Kidney (tissue), 14 donors: Measurements from ENCODE around the gene MBD3. TPM values are rescaled to one million over a fixed set of nuclear protein-coding genes. Genes with fewer than 3 reads are reported as not detected.

Experiments
- DNase-seq, 5 donors: peaks; one replicate each; pipeline ENCODE4 v3.0.0-alpha.2; 2013 to 2020
- FAIRE-seq: peaks from 2 replicates; lab custom pipeline; 2012; peaks lifted over from hg19 to GRCh38; lab: Jason Lieb, UNC
- H3K27ac ChIP-seq, 2 donors: one replicate each; pipeline ENCODE4 v1.7.0; 2013; ENCODE audit warnings: low read depth in 2 of 2, low read length in 2 of 2, inconsistent platforms in 1 of 2
- H3K27me3 ChIP-seq: one replicate; pipeline ENCODE4 v1.7.1; 2013; ENCODE audit warnings: low read length, inconsistent platforms; ENCODE audit not compliant: control insufficient read depth, insufficient read depth
- H3K36me3 ChIP-seq, 3 donors: one replicate each; pipeline versions ENCODE4 v1.7.0 to v1.7.1; 2013; ENCODE audit warnings: low read length in 3 of 3, control low read depth in 1 of 3, inconsistent platforms in 1 of 3; ENCODE audit not compliant: insufficient read depth in 3 of 3, control insufficient read depth in 2 of 3
- H3K4me1 ChIP-seq, 3 donors: one replicate each; pipeline versions ENCODE4 v1.7.0 to v1.7.1; 2013; ENCODE audit warnings: low read length in 3 of 3, inconsistent platforms in 1 of 3, low read depth in 1 of 3; ENCODE audit not compliant: control insufficient read depth in 2 of 3, insufficient read depth in 2 of 3
- H3K4me3 ChIP-seq, 3 donors: one replicate each; pipeline versions ENCODE4 v1.7.0 to v1.8.1; 2013; ENCODE audit warnings: low read length in 3 of 3, control low read depth in 1 of 3, inconsistent platforms in 1 of 3
- H3K9ac ChIP-seq, 3 donors: one replicate each; pipeline versions ENCODE4 v1.7.0 to v1.7.1; 2013; ENCODE audit warnings: low read length in 3 of 3, control low read depth in 1 of 3, inconsistent platforms in 1 of 3
- H3K9me3 ChIP-seq, 3 donors: one replicate each; pipeline versions ENCODE4 v1.7.0 to v1.7.1; 2013; ENCODE audit warnings: low read length in 3 of 3, control low read depth in 1 of 3, inconsistent platforms in 1 of 3; ENCODE audit not compliant: control insufficient read depth in 2 of 3, insufficient read depth in 1 of 3
- intact Hi-C: fragments of 100-400 bp; cut with DNase I; formaldehyde crosslinking; loops from one replicate; pipeline ENCODE4 v1.11.1; 2022
- polyA plus RNA-seq: library from polyadenylated mRNA; stranded (reverse); fragments of 350-450 nt; fragmentation: Illumina TruSeq; extraction: RNeasy Lipid Tissue Mini Kit (QIAGEN cat#74804); gene quantifications from one replicate; pipeline ENCODE4 v1.2.3, GENCODE V29; 2014; ENCODE audit warnings: low read depth, low replicate concordance; ENCODE audit not compliant: insufficient read depth
- total RNA-seq: library from RNA; stranded (reverse); fragmentation: NEBNext Ultra II Directional; extraction: Animal tissue kit (Norgen Biotek cat#: 25700); gene quantifications from one replicate; pipeline ENCODE4 v1.2.1, GENCODE V29; 2021
- TF ChIP-seq, protein P1 (sequence below): IDR thresholded peaks from 3 replicates; pipeline ENCODE4 v1.5.1; 2012; ENCODE audit warnings: mild to moderate bottlenecking, moderate library complexity, borderline replicate concordance; ENCODE audit not compliant: insufficient read depth; ENCODE audit errors: extremely low read depth
- donor health status: control.
- donor health status: control.
- donor health status: control.
- donor health status: control.
- donor health status: control.
- donor health status: DM: yes; HTN: yes; CAD: no.
- donor health status: Normal renal cell carcinoma (clear cell type).

Gene MBD3
- total and polyA plus RNA-seq, 2 donors from 2014 or later: 62.5 to 76.1 TPM

DNA sequence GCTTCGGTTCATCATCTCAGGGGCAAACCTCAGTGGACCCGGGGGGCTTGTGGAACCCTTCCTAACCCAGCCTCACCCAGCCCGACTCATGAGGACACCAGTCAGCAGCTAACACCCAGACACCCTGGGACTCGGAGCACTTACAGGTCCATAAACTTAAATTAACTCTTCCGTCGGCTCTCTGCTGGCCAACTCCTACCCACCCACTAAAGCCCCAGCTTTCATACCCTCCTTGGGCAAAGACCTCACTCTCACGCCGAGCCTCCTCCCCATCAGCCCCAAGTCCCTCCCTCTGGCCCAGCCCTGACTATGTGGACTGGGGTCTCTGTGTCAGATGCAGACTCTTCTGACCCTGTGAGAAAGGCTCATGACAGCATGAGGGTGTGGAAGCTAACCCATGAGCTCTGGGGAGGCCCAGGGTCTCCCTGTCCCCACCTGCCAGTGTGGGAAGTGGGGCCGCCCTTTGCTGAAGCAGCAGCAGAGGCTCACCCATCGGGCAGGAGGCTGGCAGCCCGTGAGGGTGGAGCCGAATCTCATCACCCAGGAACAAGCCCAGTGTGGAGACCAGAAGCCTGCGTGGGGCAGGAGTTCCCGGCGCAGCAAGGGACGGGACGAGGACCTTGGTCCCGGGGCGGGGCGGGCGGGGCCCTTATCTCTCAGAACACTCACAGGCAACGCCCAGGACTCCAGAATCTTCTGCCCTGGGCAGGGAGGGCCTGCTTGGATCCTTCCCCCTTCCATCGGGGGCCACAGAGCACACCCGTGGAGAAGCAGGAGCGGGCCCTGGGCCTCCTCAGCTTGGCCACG, 40.0 kb upstream of the MBD3 start:
- H3K4me3 ChIP-seq: no peak overlapping the region
- no peaks in the 10 kb centered on the region for H3K27me3 ChIP-seq
- FAIRE-seq: no peak
- H3K4me1 ChIP-seq: no peaks in the 10 kb centered on the region
- H3K9ac ChIP-seq: no peak overlapping the region
- TF ChIP-seq, protein P1, sequence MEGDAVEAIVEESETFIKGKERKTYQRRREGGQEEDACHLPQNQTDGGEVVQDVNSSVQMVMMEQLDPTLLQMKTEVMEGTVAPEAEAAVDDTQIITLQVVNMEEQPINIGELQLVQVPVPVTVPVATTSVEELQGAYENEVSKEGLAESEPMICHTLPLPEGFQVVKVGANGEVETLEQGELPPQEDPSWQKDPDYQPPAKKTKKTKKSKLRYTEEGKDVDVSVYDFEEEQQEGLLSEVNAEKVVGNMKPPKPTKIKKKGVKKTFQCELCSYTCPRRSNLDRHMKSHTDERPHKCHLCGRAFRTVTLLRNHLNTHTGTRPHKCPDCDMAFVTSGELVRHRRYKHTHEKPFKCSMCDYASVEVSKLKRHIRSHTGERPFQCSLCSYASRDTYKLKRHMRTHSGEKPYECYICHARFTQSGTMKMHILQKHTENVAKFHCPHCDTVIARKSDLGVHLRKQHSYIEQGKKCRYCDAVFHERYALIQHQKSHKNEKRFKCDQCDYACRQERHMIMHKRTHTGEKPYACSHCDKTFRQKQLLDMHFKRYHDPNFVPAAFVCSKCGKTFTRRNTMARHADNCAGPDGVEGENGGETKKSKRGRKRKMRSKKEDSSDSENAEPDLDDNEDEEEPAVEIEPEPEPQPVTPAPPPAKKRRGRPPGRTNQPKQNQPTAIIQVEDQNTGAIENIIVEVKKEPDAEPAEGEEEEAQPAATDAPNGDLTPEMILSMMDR: no peak
- peaks cover 0 to 3% (median 0%) of the 10 kb centered on the region in 3 donors for H3K36me3 ChIP-seq
- intact Hi-C loops: no loop called here
- no peak for DNase-seq
- no peak overlapping the region for H3K27ac ChIP-seq
- no peaks in the 10 kb centered on the region for H3K9me3 ChIP-seq

DNA sequence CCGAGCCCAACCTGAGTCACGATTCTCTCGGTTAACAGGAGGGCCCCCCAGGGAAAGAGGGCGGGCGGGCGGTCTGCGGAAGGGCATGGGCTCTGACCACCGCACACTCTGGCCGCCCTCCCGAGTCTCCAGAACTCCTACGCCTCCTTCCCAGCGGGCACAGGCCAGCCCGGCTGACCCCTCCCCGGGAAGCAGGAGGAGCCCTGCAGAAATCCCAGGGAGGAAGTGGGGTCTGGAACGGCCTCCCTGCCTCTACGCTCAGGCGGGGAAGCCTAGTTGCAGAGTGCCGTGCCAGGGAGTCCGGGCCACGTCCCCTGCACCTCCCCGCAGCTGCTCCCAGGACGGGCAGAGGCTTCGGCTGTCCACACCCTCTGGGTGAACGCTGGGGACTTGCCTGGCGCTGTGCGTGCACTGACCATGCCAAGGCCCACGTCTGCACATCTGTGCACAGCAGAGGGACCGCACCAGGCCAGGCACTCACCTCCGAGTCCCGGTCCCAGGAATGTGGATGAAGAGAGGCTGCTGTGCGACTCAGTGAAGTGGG, 39.0 kb upstream of the MBD3 start:
- TF ChIP-seq, protein P1: no peak
- Histone ChIP-seq H3K27ac (no peak overlapping the region), H3K9ac (no peak overlapping the region), H3K36me3 (peaks cover 0 to 3% (median 0%) of the 10 kb centered on the region in 3 donors), H3K9me3 (no peaks in the 10 kb centered on the region), H3K27me3 (no peaks in the 10 kb centered on the region), H3K4me3 (no peak overlapping the region), H3K4me1 (no peaks in the 10 kb centered on the region)
- DNase-seq (no peak), FAIRE-seq (no peak)
- intact Hi-C loops: no loop called here

DNA sequence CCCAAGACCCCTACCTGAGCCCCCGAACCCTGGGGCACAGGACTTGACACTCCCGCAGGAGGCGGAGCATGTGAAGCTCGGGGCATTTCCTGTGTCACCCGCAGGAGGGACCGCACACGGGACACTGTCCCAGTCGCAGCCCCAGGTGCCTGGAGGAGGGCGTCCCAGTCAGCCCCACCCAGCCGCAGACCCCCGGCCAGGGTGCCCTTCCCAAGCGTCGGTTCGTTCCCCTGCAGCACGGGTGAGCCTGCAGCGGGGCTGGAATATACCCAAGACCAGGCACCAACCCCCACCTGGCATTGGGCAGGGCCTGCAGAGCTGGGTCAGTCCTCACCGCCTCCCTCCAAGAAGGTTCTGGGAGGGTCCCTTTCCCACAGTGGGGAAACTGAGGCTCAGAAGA, 38.1 kb upstream of the MBD3 start:
- no peaks in the 10 kb centered on the region for H3K4me1 ChIP-seq
- H3K27ac ChIP-seq: no peak overlapping the region
- intact Hi-C loops: no loop called here
- H3K4me3 ChIP-seq: no peak overlapping the region
- TF ChIP-seq, protein P1: no peak
- peaks cover 0 to 3% (median 0%) of the 10 kb centered on the region in 3 donors for H3K36me3 ChIP-seq
- no peak for DNase-seq
- FAIRE-seq: no peak
- no peak overlapping the region for H3K9ac ChIP-seq
- no peaks in the 10 kb centered on the region for H3K9me3 ChIP-seq
- H3K27me3 ChIP-seq: no peaks in the 10 kb centered on the region
